GM18858 (cell line): ENCODE results near the gene HMGB1.
"Not testable (repeated sequence)": the region's sequence is repeated elsewhere in the genome, so short reads cannot be mapped to it uniquely, and the experiment has no call there.

ENCODE experiments used
- ATAC-seq: cut with Tn5 transposase; IDR thresholded peaks from one replicate; pipeline ENCODE4 v1.9.1; 2021; ENCODE audit not compliant: unreplicated experiment

HMGB1 gene

GRCh38 chr13:30466841-30467252, 1.1 kb upstream of the HMGB1 start:
- no peak for ATAC-seq

GRCh38 chr13:30466358-30466714, 600 bp upstream of the HMGB1 start:
- ATAC-seq = no peak

GRCh38 chr13:30465343-30465592, 468 bp downstream of the HMGB1 start:
- no peak for ATAC-seq

GRCh38 chr13:30464496-30465342, 1.0 kb downstream of the HMGB1 start:
- peak; percentile 6 for ATAC-seq

- ATAC-seq = peak; percentile 28
Measured at GRCh38 chr13:30463787-30464495, 1.8 kb downstream of the HMGB1 start.

GRCh38 chr13:30461279-30462066, 4.3 kb downstream of the HMGB1 start:
- ATAC-seq = not testable (repeated sequence)

GRCh38 chr13:30457306-30457891, 8.3 kb downstream of the HMGB1 start:
- no peak for ATAC-seq

- ATAC-seq = no peak
Measured at GRCh38 chr13:30456290-30456689, 9.4 kb downstream of the HMGB1 start.

GRCh38 chr13:30454991-30455390, 10.7 kb downstream of the HMGB1 start:
- ATAC-seq = no peak

- no peak for ATAC-seq
Measured at GRCh38 chr13:30453727-30454126, 12.0 kb downstream of the HMGB1 start.

GRCh38 chr13:30451476-30451875, 14.3 kb downstream of the HMGB1 start:
- not testable (repeated sequence) for ATAC-seq

- ATAC-seq = no peak
Measured at GRCh38 chr13:30450066-30450465, 15.7 kb downstream of the HMGB1 start.

GRCh38 chr13:30448441-30448840, 17.3 kb downstream of the HMGB1 start:
- no peak for ATAC-seq

GRCh38 chr13:30446126-30446500, 19.6 kb downstream of the HMGB1 start:
- no peak for ATAC-seq

GRCh38 chr13:30443957-30444404, 21.8 kb downstream of the HMGB1 start:
- no peak for ATAC-seq

- ATAC-seq = not testable (repeated sequence)
Measured at GRCh38 chr13:30443491-30443890, 22.2 kb downstream of the HMGB1 start.

- ATAC-seq = no peak
Measured at GRCh38 chr13:30442926-30443325, 22.8 kb downstream of the HMGB1 start.

- ATAC-seq = no peak
Measured at GRCh38 chr13:30440910-30441703, 24.6 kb downstream of the HMGB1 start.

GRCh38 chr13:30438286-30438685, 27.4 kb downstream of the HMGB1 start:
- ATAC-seq = no peak

- ATAC-seq = no peak
Measured at GRCh38 chr13:30437177-30437576, 28.6 kb downstream of the HMGB1 start.
